Endothelial cell of umbilical vein (primary cell): ENCODE measurements around the gene CCDC188. TPM values are rescaled to one million over a fixed set of nuclear protein-coding genes. Genes with fewer than 3 reads are reported as not detected.

Source experiments
- BruUV-seq: library from RNA; stranded (reverse); fragments of 400-500 nt; replicated peaks from 2 replicates; lab custom pipeline; 2021; lab: Mats Ljungman, UMichigan
- CTCF ChIA-PET: fragments of 300-600, 350-600 bp; sonication (Branson Sonifier 250); formaldehyde crosslinking; loops from one replicate; lab custom pipeline; 2021; ENCODE audit warnings: antibody characterized with exemption, inconsistent platforms; lab: Charles Lee
- POLR2A ChIA-PET: fragments of 300-600, 350-600 bp; sonication (Branson Sonifier 250); formaldehyde crosslinking; loops from one replicate; lab custom pipeline; 2021; ENCODE audit warnings: antibody characterized with exemption, inconsistent platforms; lab: Charles Lee
- DNase-seq: peaks from one replicate; pipeline ENCODE4 v3.0.0-alpha.2; 2011; ENCODE audit warnings: low read depth, low spot score
- FAIRE-seq: peaks from 2 replicates; lab custom pipeline; 2011; peaks lifted over from hg19 to GRCh38; lab: Jason Lieb, UNC
- H2AFZ ChIP-seq: 2 replicates; pipeline ENCODE4 v1.6.0; 2012; ENCODE audit warnings: low read depth, low read length, control low read depth, inconsistent platforms
- H3K27ac ChIP-seq: 2 replicates; pipeline ENCODE4 v1.5.1; 2011; ENCODE audit warnings: low read depth, mild to moderate bottlenecking, control low read depth, low read length, moderate library complexity; ENCODE audit not compliant: insufficient read depth
- H3K27me3 ChIP-seq, 2 experiments: 2 replicates each; pipeline versions ENCODE4 v1.6.0 to v1.6.1; 2011; ENCODE audit warnings: low read length in 2 of 2, mixed read lengths in 1 of 2; ENCODE audit not compliant: control insufficient read depth in 2 of 2, insufficient read depth in 2 of 2
- H3K36me3 ChIP-seq, 2 experiments: 2 replicates in 1 of 2; 3 replicates in 1 of 2; pipeline ENCODE4 v1.5.1; 2011; ENCODE audit warnings: low read length in 2 of 2, mild to moderate bottlenecking in 1 of 2, moderate library complexity in 1 of 2; ENCODE audit not compliant: control insufficient read depth in 2 of 2, insufficient read depth in 2 of 2; ENCODE audit errors: extremely low read depth in 1 of 2
- H3K4me1 ChIP-seq: 3 replicates; pipeline ENCODE4 v1.5.1; 2011; ENCODE audit warnings: mild to moderate bottlenecking, low read length; ENCODE audit not compliant: control insufficient read depth, insufficient read depth; ENCODE audit errors: extremely low read depth
- H3K4me2 ChIP-seq: 2 replicates; pipeline ENCODE4 v1.6.1; 2011; ENCODE audit warnings: low read length, control low read depth, mixed read lengths; ENCODE audit not compliant: insufficient read depth
- H3K4me3 ChIP-seq, 3 experiments: fragments of 200-600 bp in 1 of 3; sonication (generic), shearing (Covaris generic) in 1 of 3; replicated peaks in 1 of 3; 2 replicates each; pipeline ENCODE4 v1.5.1; 2011 to 2016; ENCODE audit warnings: control low read depth in 3 of 3, low read length in 3 of 3, mild to moderate bottlenecking in 2 of 3, inconsistent platforms in 1 of 3, low read depth in 1 of 3, moderate library complexity in 1 of 3; ENCODE audit not compliant: insufficient read depth in 1 of 3
- H3K79me2 ChIP-seq: 2 replicates; pipeline ENCODE4 v1.6.0; 2012; ENCODE audit warnings: low read length, inconsistent platforms; ENCODE audit not compliant: control insufficient read depth, insufficient read depth
- H3K9ac ChIP-seq: replicated peaks from 2 replicates; pipeline ENCODE3; 2011; ENCODE audit warnings: low read length, control low read depth; ENCODE audit not compliant: insufficient read depth; ENCODE audit errors: extremely low read depth
- H3K9me1 ChIP-seq: replicated peaks from 3 replicates; pipeline ENCODE4 v1.6.0; 2011; ENCODE audit warnings: mild to moderate bottlenecking, low read length; ENCODE audit not compliant: control insufficient read depth, insufficient read depth; ENCODE audit errors: extremely low read depth
- H3K9me3 ChIP-seq: replicated peaks from 2 replicates; pipeline ENCODE4 v1.5.1; 2012; ENCODE audit warnings: low read length, inconsistent platforms; ENCODE audit not compliant: control insufficient read depth, insufficient read depth
- H4K20me1 ChIP-seq: replicated peaks from 2 replicates; pipeline ENCODE3; 2011; ENCODE audit warnings: mild to moderate bottlenecking, low read length; ENCODE audit not compliant: control insufficient read depth, insufficient read depth; ENCODE audit errors: extremely low read depth
- CTCF ChIP-seq, 2 donors: IDR thresholded peaks; 1 replicate in 1 of 2; 2 replicates in 1 of 2; pipeline ENCODE4 v1.5.1; 2011; ENCODE audit warnings: low read length in 2 of 2, mild to moderate bottlenecking in 2 of 2, moderate library complexity in 2 of 2, control low read depth in 1 of 2, inconsistent platforms in 1 of 2, low read depth in 1 of 2; ENCODE audit not compliant: insufficient read depth in 1 of 2; ENCODE audit errors: extremely low read depth in 1 of 2
- EZH2 ChIP-seq: IDR thresholded peaks from 2 replicates; pipeline ENCODE4 v1.6.1; 2012; ENCODE audit warnings: borderline replicate concordance, low read depth, mild to moderate bottlenecking, moderate library complexity, low read length, inconsistent platforms; ENCODE audit not compliant: severe bottlenecking
- GATA2 ChIP-seq: IDR thresholded peaks from 2 replicates; pipeline ENCODE4 v1.7.0; 2011; ENCODE audit warnings: low read depth, mild to moderate bottlenecking, moderate library complexity, mixed read lengths, low read length; ENCODE audit not compliant: insufficient read length, insufficient read depth
- JUN ChIP-seq: IDR thresholded peaks from 2 replicates; pipeline ENCODE4 v1.6.1; 2011; ENCODE audit warnings: borderline replicate concordance, low read depth; ENCODE audit not compliant: insufficient read length, insufficient read depth
- MYC ChIP-seq: IDR thresholded peaks from one replicate; pipeline ENCODE4 v1.6.1; 2011; ENCODE audit warnings: mild to moderate bottlenecking, low read depth, low read length
- POLR2A ChIP-seq: IDR thresholded peaks from 2 replicates; pipeline ENCODE4 v1.6.1; 2012; ENCODE audit warnings: low read depth, mild to moderate bottlenecking, control low read depth, low read length
- dilution Hi-C: fragments of 300-500 bp; cut with MboI; formaldehyde crosslinking; loops from one replicate; pipeline ENCODE4 v1.15.0; 2019; ENCODE audit warnings: low sequenced_read_pairs; ENCODE audit not compliant: extremely low pct_ligation_motif_present
- intact Hi-C: fragments of 100-400 bp; cut with micrococcal nuclease; formaldehyde crosslinking; loops from one replicate; pipeline ENCODE4 v1.10.0; 2022
- polyA plus RNA-seq, 4 experiments: library from polyadenylated mRNA; depleted of rRNA in 3 of 4; stranded (reverse) in 3 of 4; unstranded in 1 of 4; fragments of >200 nt; gene quantifications; 2 replicates each; pipeline versions ENCODE4 v1.2.1 to v1.2.3, GENCODE V29; 2011 to 2012; ENCODE audit warnings: missing spikeins in 1 of 4
- total RNA-seq: library from RNA; stranded (reverse); gene quantifications from 2 replicates; pipeline ENCODE4 v1.2.3, GENCODE V29; 2021

Gene CCDC188
- total and polyA plus RNA-seq, 2 donors (not counting 3 experiments of a cell fraction or from before 2014, with no cell fraction given) = 9.4 to 9.8 TPM

GRCh38 chr22:20183823-20184222 lies 33.0 kb upstream of the CCDC188 start:
- Histone ChIP-seq H3K27me3 (no peaks in the 10 kb centered on the region), H3K4me2 (no peak overlapping the region), H3K4me1 (no peaks in the 10 kb centered on the region), H3K9ac (no peak overlapping the region), H3K9me3 (no peaks in the 10 kb centered on the region), H2AFZ (no peak overlapping the region), H3K79me2 (no peaks in the 10 kb centered on the region), H3K9me1 (no peaks in the 10 kb centered on the region), H3K4me3 (no peak overlapping the region), H3K27ac (no peak overlapping the region), H4K20me1 (no peaks in the 10 kb centered on the region), H3K36me3 (no peaks in the 10 kb centered on the region)
- intact Hi-C loops (no loop called here), dilution Hi-C loops (no loop called here)
- no TSS peak for BruUV-seq
- CTCF ChIA-PET = no interaction called here
- POLR2A ChIA-PET = no interaction called here
- FAIRE-seq (no peak), DNase-seq (no peak)
- TF ChIP-seq GATA2 (no peak), EZH2 (no peak), POLR2A (no peak), CTCF (IDR thresholded peaks at IDR 0.05; ENCODE audit: extremely low read depth in 1 of 2, insufficient read depth in 1 of 2, low read depth in 1 of 2, low read length in 2 of 2) (no peak), MYC (no peak), JUN (no peak)

GRCh38 chr22:20183101-20183500 lies 32.2 kb upstream of the CCDC188 start:
- Histone ChIP-seq H3K36me3 (no peaks in the 10 kb centered on the region), H3K9me1 (no peaks in the 10 kb centered on the region), H3K27ac (no peak overlapping the region), H3K79me2 (no peaks in the 10 kb centered on the region), H3K4me1 (no peaks in the 10 kb centered on the region), H2AFZ (no peak overlapping the region), H3K4me2 (no peak overlapping the region), H3K4me3 (no peak overlapping the region), H3K9me3 (no peaks in the 10 kb centered on the region), H4K20me1 (no peaks in the 10 kb centered on the region), H3K9ac (no peak overlapping the region), H3K27me3 (no peaks in the 10 kb centered on the region)
- POLR2A ChIA-PET = no interaction called here
- no TSS peak for BruUV-seq
- no peak for FAIRE-seq
- TF ChIP-seq JUN = no peak
- no peak for DNase-seq
- dilution Hi-C loops (no loop called here), intact Hi-C loops (no loop called here)
- CTCF ChIA-PET = no interaction called here
